Vagina (tissue), 2 donors: Measurements from ENCODE around the gene MRPL55.

ENCODE experiments used
- POLR2A ChIP-seq, 2 donors: fragments of 450-650 bp; IDR thresholded peaks; one replicate each; pipeline ENCODE4 v1.6.1; 2017; ENCODE audit warnings: antibody characterized with exemption in 2 of 2, mild to moderate bottlenecking in 2 of 2, moderate library complexity in 2 of 2
- POLR2AphosphoS5 ChIP-seq, 2 donors: sonication (generic); formaldehyde crosslinking; IDR thresholded peaks; one replicate each; pipeline ENCODE4 v1.9.0; 2017; ENCODE audit warnings: antibody characterized with exemption in 2 of 2, mild to moderate bottlenecking in 2 of 2, low read depth in 1 of 2; ENCODE audit not compliant: insufficient read depth in 1 of 2

- no peak for TF ChIP-seq POLR2AphosphoS5 (IDR thresholded peaks at IDR 0.05; ENCODE audit: insufficient read depth in 1 of 2, low read depth in 1 of 2)
- TF ChIP-seq POLR2A (IDR thresholded peaks at IDR 0.05) = no peak
Observed at GRCh38 chr1:228093050-228093906, 15.8 kb downstream of the MRPL55 start.
